HepG2 (cell line): Measurements from ENCODE around the gene CFAP91. TPM values are rescaled to one million over a fixed set of nuclear protein-coding genes. Genes with fewer than 3 reads are reported as not detected.
A peak's percentile ranks its signal among the peaks of the same experiment; 100 is the strongest.

Experiments
- ATF7-NPFF ChIP-seq: sonication (generic); formaldehyde crosslinking; IDR thresholded peaks from 2 replicates; pipeline ENCODE4 v1.8.1; 2023; ENCODE audit warnings: mild to moderate bottlenecking, low read depth, missing genetic modification reagents, moderate library complexity
- ELF3 ChIP-seq: IDR thresholded peaks from 2 replicates; pipeline ENCODE4 v1.6.1; 2016; ENCODE audit warnings: missing genetic modification reagents, missing compliant biosample characterization
- GATA4 ChIP-seq: sonication (generic); IDR thresholded peaks from 2 replicates; pipeline ENCODE4 v1.6.1; 2016; ENCODE audit warnings: antibody characterized with exemption, low read depth, borderline replicate concordance
- GATAD1 ChIP-seq: IDR thresholded peaks from 2 replicates; pipeline ENCODE4 v1.6.1; 2016; ENCODE audit warnings: missing genetic modification reagents, missing compliant biosample characterization
- IKZF1 ChIP-seq: fragments of 450-650 bp; IDR thresholded peaks from 2 replicates; pipeline ENCODE4 v1.7.1; 2016
- KLF6 ChIP-seq: IDR thresholded peaks from 2 replicates; pipeline ENCODE4 v1.8.0; 2016; ENCODE audit warnings: missing biosample characterization, missing genetic modification reagents
- MTA1 ChIP-seq: sonication (generic); formaldehyde crosslinking; IDR thresholded peaks from 2 replicates; pipeline ENCODE4 v1.4.0; 2020; ENCODE audit warnings: missing genetic modification reagents, mild to moderate bottlenecking, borderline replicate concordance
- POLR2AphosphoS5 ChIP-seq: IDR thresholded peaks from 2 replicates; pipeline ENCODE4 v1.6.1; 2012; ENCODE audit warnings: low read depth, low read length
- SMAD3 ChIP-seq: sonication (generic); formaldehyde crosslinking; IDR thresholded peaks from 2 replicates; pipeline ENCODE4 v1.4.0; 2020; ENCODE audit warnings: missing genetic modification reagents
- XRCC5 ChIP-seq: fragments of 200-400 bp; formaldehyde crosslinking; optimal IDR thresholded peaks from 2 replicates; pipeline ENCODE3; 2017; ENCODE audit warnings: mild to moderate bottlenecking, low read length
- YEATS4 ChIP-seq: sonication (generic); formaldehyde crosslinking; IDR thresholded peaks from 2 replicates; pipeline ENCODE4 v1.4.0; 2020; ENCODE audit warnings: missing genetic modification reagents, borderline replicate concordance
- ZBTB39 ChIP-seq: sonication (generic); formaldehyde crosslinking; IDR thresholded peaks from 2 replicates; pipeline ENCODE4 v1.5.0; 2020; ENCODE audit warnings: missing genetic modification reagents
- ZHX2 ChIP-seq, 2 experiments: sonication (generic) in 1 of 2; formaldehyde crosslinking in 1 of 2; IDR thresholded peaks; 2 replicates each; pipeline versions ENCODE4 v1.6.1 to v1.9.0; 2014 to 2022; ENCODE audit warnings: antibody characterized with exemption in 1 of 2, borderline replicate concordance in 1 of 2, inconsistent platforms in 1 of 2, low read depth in 1 of 2, missing genetic modification reagents in 1 of 2
- ZMYM2 ChIP-seq: sonication (generic); formaldehyde crosslinking; IDR thresholded peaks from 2 replicates; pipeline ENCODE4 v1.8.0; 2022; ENCODE audit warnings: mild to moderate bottlenecking, missing genetic modification reagents
- ZNF30 ChIP-seq: sonication (generic); formaldehyde crosslinking; IDR thresholded peaks from 2 replicates; pipeline ENCODE4 v1.5.0; 2020; ENCODE audit warnings: mild to moderate bottlenecking, missing genetic modification reagents
- ZNF331 ChIP-seq: sonication (generic); formaldehyde crosslinking; IDR thresholded peaks from 2 replicates; pipeline ENCODE4 v1.4.0; 2020; ENCODE audit warnings: missing genetic modification reagents
- polyA plus RNA-seq, 8 experiments: library from polyadenylated mRNA; depleted of rRNA in 3 of 8; stranded (reverse) in 7 of 8; unstranded in 1 of 8; fragments of >200 nt; fragmentation: Illumina TruSeq in 4 of 8; extraction: Trizol in 4 of 8; gene quantifications; 2 replicates each; pipeline versions ENCODE4 v1.2.1 to v1.2.3, GENCODE V29; 2011 to 2016; ENCODE audit warnings: low read depth in 4 of 8, missing spikeins in 1 of 8, mixed read lengths in 1 of 8; ENCODE audit not compliant: insufficient read depth in 1 of 8
- total RNA-seq, 5 experiments: library from RNA; depleted of rRNA; stranded (reverse); fragments of >200 nt; fragmentation: Illumina TruSeq; extraction: Trizol; gene quantifications; 2 replicates each; pipeline ENCODE4 v1.2.3, GENCODE V29; 2016; ENCODE audit warnings: low read depth in 1 of 5

The CFAP91 gene
- total and polyA plus RNA-seq, 2 of the 13 experiments (the other 11 are each of a cell fraction or from before 2014, with no cell fraction given): not detected

DNA sequence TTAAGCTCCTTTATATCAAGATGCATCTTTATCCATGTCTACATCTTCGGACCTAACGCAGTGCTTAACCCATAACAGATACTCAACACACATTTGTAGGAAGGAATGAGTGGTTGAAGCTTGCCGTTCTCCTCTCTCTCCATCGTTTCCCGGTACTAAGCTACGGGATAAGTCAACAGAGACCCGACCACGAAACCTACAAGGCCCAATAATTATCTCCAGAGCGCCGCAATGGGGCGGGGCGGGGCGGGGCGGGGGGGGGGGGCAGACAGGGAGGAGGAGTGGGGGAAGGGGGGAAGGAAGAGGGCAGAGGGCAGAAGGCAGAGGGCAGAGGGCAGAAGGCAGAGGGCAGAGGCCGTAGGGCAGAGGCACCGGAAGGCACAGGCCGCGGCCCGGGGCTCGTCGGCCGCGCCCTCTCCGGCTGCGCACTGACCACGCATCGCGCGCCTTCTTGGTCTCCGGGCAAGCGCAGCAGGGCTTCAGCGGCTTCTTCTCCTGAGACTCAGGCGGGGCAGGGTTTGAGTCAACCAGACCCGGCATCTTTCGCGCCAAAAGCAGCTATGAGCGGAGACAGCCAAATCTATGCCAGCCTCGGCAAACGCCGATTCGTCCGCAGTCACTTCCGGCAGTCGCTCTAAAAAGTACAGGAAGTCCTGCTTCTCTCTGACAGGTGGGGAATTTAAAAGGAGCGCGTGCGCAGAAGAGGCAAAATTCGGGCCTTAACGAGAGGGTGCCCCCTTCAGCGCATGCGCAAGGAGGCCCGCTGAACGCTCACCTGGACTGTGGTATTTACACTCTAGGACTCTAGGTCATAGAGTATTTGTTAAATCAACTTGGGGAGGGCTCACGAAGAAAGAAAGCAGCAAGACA is 25.8 kb upstream of the CFAP91 start, which contains the start of gene COX17 (continued):
- TF ChIP-seq YEATS4 (CRISPR knock-in tag): peak; percentile 87
- TF ChIP-seq GATAD1: peak; percentile 84
- TF ChIP-seq ZNF331 (CRISPR knock-in tag): peak; percentile 60; the same call in 1 of the 2 replicates
- peak; percentile 7 for TF ChIP-seq XRCC5
- TF ChIP-seq IKZF1: no peak
- TF ChIP-seq ZHX2 (IDR thresholded peaks at IDR 0.05; ENCODE audit: low read depth): peak; percentile 60; the same call in 1 of the 2 replicates
- TF ChIP-seq ZHX2 (CRISPR knock-in tag; IDR thresholded peaks at IDR 0.05; ENCODE audit: borderline replicate concordance): no peak; the same call in 1 of the 2 replicates
- TF ChIP-seq ZMYM2 (CRISPR knock-in tag): 0 out of 2 replicates have a peak, but pooled peaks have one; percentile 27
- TF ChIP-seq ZNF30 (CRISPR knock-in tag): no peak
- peak; percentile 36; the same call in 1 of the 2 replicates for TF ChIP-seq KLF6 (CRISPR knock-in tag)
- TF ChIP-seq POLR2AphosphoS5: peak; percentile 63; the same call in 1 of the 2 replicates
- peak; percentile 74; the same call in 1 of the 2 replicates for TF ChIP-seq SMAD3 (CRISPR knock-in tag)
- 0 out of 2 replicates have a peak, but pooled peaks have one; percentile 52 for TF ChIP-seq ZBTB39 (CRISPR knock-in tag)
- 0 out of 2 replicates have a peak, but pooled peaks have one; percentile 23 for TF ChIP-seq GATA4
- TF ChIP-seq ELF3 (CRISPR knock-in tag): peak; percentile 75
- TF ChIP-seq ATF7-NPFF (CRISPR knock-in tag): peak; percentile 84
- TF ChIP-seq MTA1 (CRISPR knock-in tag): peak; percentile 59; the same call in 1 of the 2 replicates
